Measurements from ENCODE around the gene MUC2. TPM values are rescaled to one million over a fixed set of nuclear protein-coding genes. Genes with fewer than 3 reads are reported as not detected.

MUC2 gene
- total RNA-seq, 1 donor from 2014 or later: not detected

DNA sequence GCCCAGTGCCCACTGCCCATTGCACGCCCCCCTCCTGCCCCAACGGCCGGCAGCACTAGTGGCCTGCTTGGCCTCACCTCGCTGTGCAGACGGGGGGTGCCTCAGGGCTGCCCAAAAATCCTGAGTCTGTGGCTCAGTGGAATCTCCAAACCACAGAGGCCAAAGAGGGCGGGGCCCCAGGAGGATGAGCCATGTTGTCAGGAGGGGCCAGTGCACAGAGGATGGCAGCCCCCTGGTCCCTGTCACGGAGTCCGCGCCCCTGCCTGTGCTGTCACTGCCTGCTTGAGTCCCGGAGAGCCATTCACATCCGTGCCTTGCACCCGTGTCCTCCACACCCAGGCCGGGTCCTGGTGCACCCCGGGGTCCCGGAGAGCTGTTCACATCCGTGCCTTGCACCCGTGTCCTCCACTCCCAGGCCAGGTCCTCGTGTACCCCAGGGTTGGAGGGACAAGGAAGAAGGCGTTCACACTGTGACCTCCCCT lies 46.7 kb downstream of the MUC2 start:
- H3K36me3 Mint-ChIP-seq (ENCODE audit: unreplicated experiment): no peaks in the 10 kb centered on the region
- peaks cover 19% of the 10 kb centered on the region for H3K27me3 Mint-ChIP-seq (ENCODE audit: unreplicated experiment)
- H3K4me3 Mint-ChIP-seq (ENCODE audit: unreplicated experiment): no peak overlapping the region
- no peak for TF ChIP-seq CTCF (IDR thresholded peaks at IDR 0.05; ENCODE audit: partially characterized antibody, unreplicated experiment)
- no peaks in the 10 kb centered on the region for H3K4me1 Mint-ChIP-seq (ENCODE audit: low read depth, unreplicated experiment)
- H3K27ac Mint-ChIP-seq (ENCODE audit: unreplicated experiment): no peak overlapping the region
- H3K9me3 Mint-ChIP-seq (ENCODE audit: unreplicated experiment): peaks cover 5% of the 10 kb centered on the region
- no peak for DNase-seq

- no peak overlapping the region for H3K4me3 Mint-ChIP-seq (ENCODE audit: unreplicated experiment)
- H3K9me3 Mint-ChIP-seq (ENCODE audit: unreplicated experiment): peaks cover 5% of the 10 kb centered on the region
- H3K36me3 Mint-ChIP-seq (ENCODE audit: unreplicated experiment): no peaks in the 10 kb centered on the region
- no peaks in the 10 kb centered on the region for H3K4me1 Mint-ChIP-seq (ENCODE audit: low read depth, unreplicated experiment)
- H3K27ac Mint-ChIP-seq (ENCODE audit: unreplicated experiment): no peak overlapping the region
- DNase-seq: no peak
- H3K27me3 Mint-ChIP-seq (ENCODE audit: unreplicated experiment): peaks cover 19% of the 10 kb centered on the region
- no peak for TF ChIP-seq CTCF (IDR thresholded peaks at IDR 0.05; ENCODE audit: partially characterized antibody, unreplicated experiment)
These were observed 47.4 kb downstream of the MUC2 start for GRCh38 chr11:1121813-1122663.

DNA sequence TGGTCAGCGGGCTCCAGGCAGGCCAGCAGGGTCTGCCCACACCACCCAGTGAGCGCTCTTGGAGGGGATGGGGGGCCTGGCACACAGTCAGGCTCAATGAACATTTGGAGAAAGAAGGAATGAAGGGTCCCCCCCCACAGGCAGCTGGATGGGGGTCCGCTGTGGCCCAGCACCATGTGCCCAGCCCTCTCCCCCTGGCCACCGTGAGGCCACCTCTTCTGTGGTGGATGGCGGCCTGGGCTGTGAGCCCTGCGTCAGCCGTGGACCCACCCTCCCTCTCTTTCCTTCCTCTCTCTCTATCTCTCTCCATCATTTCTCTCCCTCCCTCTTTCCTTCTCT lies 48.0 kb downstream of the MUC2 start:
- no peaks in the 10 kb centered on the region for H3K4me1 Mint-ChIP-seq (ENCODE audit: low read depth, unreplicated experiment)
- no peak overlapping the region for H3K4me3 Mint-ChIP-seq (ENCODE audit: unreplicated experiment)
- DNase-seq: no peak
- no peak overlapping the region for H3K27ac Mint-ChIP-seq (ENCODE audit: unreplicated experiment)
- no peaks in the 10 kb centered on the region for H3K36me3 Mint-ChIP-seq (ENCODE audit: unreplicated experiment)
- peaks cover 5% of the 10 kb centered on the region for H3K9me3 Mint-ChIP-seq (ENCODE audit: unreplicated experiment)
- no peak for TF ChIP-seq CTCF (IDR thresholded peaks at IDR 0.05; ENCODE audit: partially characterized antibody, unreplicated experiment)
- H3K27me3 Mint-ChIP-seq (ENCODE audit: unreplicated experiment): peaks cover 21% of the 10 kb centered on the region

DNA sequence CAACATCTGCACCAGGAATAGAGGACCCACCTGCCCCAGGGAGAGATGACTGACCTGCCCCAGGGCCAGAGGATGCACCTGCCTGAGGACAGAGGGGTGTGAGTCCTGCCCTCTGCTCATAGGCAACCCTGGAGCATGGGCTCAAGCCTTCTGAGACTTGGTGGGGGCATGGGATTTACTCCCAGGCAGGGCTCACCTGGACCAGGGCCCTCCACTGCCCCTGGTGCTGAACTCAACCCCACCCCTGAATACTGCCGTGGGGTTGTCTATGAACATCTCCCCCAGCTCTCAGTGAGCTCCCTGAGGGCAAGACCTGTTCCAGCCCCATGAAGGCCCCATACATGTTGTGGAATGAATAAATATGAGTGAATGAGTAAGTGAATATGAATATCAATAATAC lies 49.3 kb downstream of the MUC2 start:
- Mint-ChIP-seq H3K36me3 (ENCODE audit: unreplicated experiment) (no peaks in the 10 kb centered on the region), H3K9me3 (ENCODE audit: unreplicated experiment) (peaks cover 5% of the 10 kb centered on the region), H3K27me3 (ENCODE audit: unreplicated experiment) (peaks cover 20% of the 10 kb centered on the region), H3K4me1 (ENCODE audit: low read depth, unreplicated experiment) (no peaks in the 10 kb centered on the region), H3K27ac (ENCODE audit: unreplicated experiment) (no peak overlapping the region), H3K4me3 (ENCODE audit: unreplicated experiment) (no peak overlapping the region)
- DNase-seq: no peak
- TF ChIP-seq CTCF (IDR thresholded peaks at IDR 0.05; ENCODE audit: partially characterized antibody, unreplicated experiment): no peak

Other genes starting within 250 kb of the MUC2 start
- 19.7 TPM for gene CRACR2B, start 247.0 kb upstream of the MUC2 start, total RNA-seq (ENCODE audit: unreplicated experiment)
- 346 TPM for gene CD151, start 241.9 kb upstream of the MUC2 start, total RNA-seq (ENCODE audit: unreplicated experiment)
- 106 TPM for gene POLR2L, start 232.3 kb upstream of the MUC2 start, total RNA-seq (ENCODE audit: unreplicated experiment)
- gene TSPAN4, start 232.0 kb upstream of the MUC2 start, total RNA-seq (ENCODE audit: unreplicated experiment): 82.5 TPM
- 56.1 TPM for gene CHID1, start 164.1 kb upstream of the MUC2 start, total RNA-seq (ENCODE audit: unreplicated experiment)
- 228 TPM for gene AP2A2, start 149.0 kb upstream of the MUC2 start, total RNA-seq (ENCODE audit: unreplicated experiment)
- not detected for gene MUC6, start 38.2 kb upstream of the MUC2 start, total RNA-seq (ENCODE audit: unreplicated experiment)
- not detected for gene MUC5AC, start 83.1 kb downstream of the MUC2 start, total RNA-seq (ENCODE audit: unreplicated experiment)
- gene MUC5B, start 148.2 kb downstream of the MUC2 start, total RNA-seq (ENCODE audit: unreplicated experiment): not detected
- 67.5 TPM for gene TOLLIP, start 234.8 kb downstream of the MUC2 start, total RNA-seq (ENCODE audit: unreplicated experiment)